NCI-H226 (cell line): ENCODE results near the gene ACKR3.

Experiments
- DNase-seq: peaks from one replicate; pipeline ENCODE4 v3.0.0-alpha.2; 2015

The ACKR3 gene

GRCh38 chr2:236588932-236589592 is 19.4 kb downstream of the ACKR3 start:
- DNase-seq: no peak

- no peak for DNase-seq
These were observed 21.2 kb downstream of the ACKR3 start for GRCh38 chr2:236590846-236591245.

GRCh38 chr2:236592821-236593220 is 23.2 kb downstream of the ACKR3 start:
- DNase-seq: no peak

GRCh38 chr2:236593531-236593930 is 23.9 kb downstream of the ACKR3 start:
- DNase-seq: no peak

- no peak for DNase-seq
These were observed 24.3 kb downstream of the ACKR3 start for GRCh38 chr2:236593956-236594355.

GRCh38 chr2:236597629-236598028 is 28.0 kb downstream of the ACKR3 start:
- DNase-seq: no peak

GRCh38 chr2:236599059-236599458 is 29.4 kb downstream of the ACKR3 start:
- no peak for DNase-seq

- no peak for DNase-seq
These were observed 30.5 kb downstream of the ACKR3 start for GRCh38 chr2:236600158-236600557.

- DNase-seq: no peak
These were observed 31.3 kb downstream of the ACKR3 start for GRCh38 chr2:236600892-236601291.

GRCh38 chr2:236601316-236602202 is 31.9 kb downstream of the ACKR3 start:
- peak; percentile 3 for DNase-seq

- DNase-seq: no peak
These were observed 33.1 kb downstream of the ACKR3 start for GRCh38 chr2:236602678-236603077.

- DNase-seq: no peak
These were observed 33.9 kb downstream of the ACKR3 start for GRCh38 chr2:236603361-236604015.

GRCh38 chr2:236604575-236605344 is 35.1 kb downstream of the ACKR3 start:
- no peak for DNase-seq

GRCh38 chr2:236605345-236605734 is 35.7 kb downstream of the ACKR3 start:
- DNase-seq: no peak

GRCh38 chr2:236606023-236606422 is 36.4 kb downstream of the ACKR3 start:
- no peak for DNase-seq

GRCh38 chr2:236607471-236608187 is 38.0 kb downstream of the ACKR3 start:
- no peak for DNase-seq

GRCh38 chr2:236608188-236608525 is 38.5 kb downstream of the ACKR3 start:
- DNase-seq: no peak

- DNase-seq: no peak
These were observed 39.1 kb downstream of the ACKR3 start for GRCh38 chr2:236608710-236609109.

GRCh38 chr2:236610991-236611821 is 41.6 kb downstream of the ACKR3 start:
- DNase-seq: no peak

- DNase-seq: no peak
These were observed 43.1 kb downstream of the ACKR3 start for GRCh38 chr2:236612737-236613136.

- DNase-seq: no peak
These were observed 44.0 kb downstream of the ACKR3 start for GRCh38 chr2:236613612-236614011.

- no peak for DNase-seq
These were observed 44.9 kb downstream of the ACKR3 start for GRCh38 chr2:236614551-236614950.
